Parathyroid adenoma (tissue), 2 donors: ENCODE measurements around the gene NDRG3.

Source experiments
- H2AFZ ChIP-seq: fragments of 300-600 bp; sonication (generic); one replicate; pipeline ENCODE4 v1.7.0; 2017; ENCODE audit warnings: antibody characterized with exemption, mild to moderate bottlenecking
- H3K27ac ChIP-seq: fragments of 300-600 bp; sonication (generic); one replicate; pipeline ENCODE4 v1.7.0; 2017
- H3K27me3 ChIP-seq: fragments of 300-600 bp; sonication (generic); one replicate; pipeline ENCODE4 v1.7.0; 2017; ENCODE audit warnings: low read length; ENCODE audit not compliant: control insufficient read depth, insufficient read depth
- H3K36me3 ChIP-seq: fragments of 300-600 bp; sonication (generic); one replicate; pipeline ENCODE4 v1.7.0; 2017; ENCODE audit warnings: low read length; ENCODE audit not compliant: control insufficient read depth, insufficient read depth
- H3K4me1 ChIP-seq: fragments of 300-600 bp; sonication (generic); one replicate; pipeline ENCODE4 v1.7.0; 2017; ENCODE audit warnings: control low read depth
- H3K4me2 ChIP-seq: fragments of 300-600 bp; sonication (generic); one replicate; pipeline ENCODE4 v1.7.0; 2017; ENCODE audit warnings: low read length
- H3K4me3 ChIP-seq: fragments of 300-600 bp; sonication (generic); one replicate; pipeline ENCODE4 v1.7.0; 2017; ENCODE audit warnings: low read depth, low read length
- H3K79me2 ChIP-seq: fragments of 300-600 bp; sonication (generic); one replicate; pipeline ENCODE4 v1.7.0; 2017; ENCODE audit warnings: control low read depth
- H3K9ac ChIP-seq: fragments of 300-600 bp; sonication (generic); one replicate; pipeline ENCODE4 v1.7.0; 2017; ENCODE audit warnings: mild to moderate bottlenecking
- H3K9me3 ChIP-seq: fragments of 300-600 bp; sonication (generic); one replicate; pipeline ENCODE4 v1.7.0; 2017; ENCODE audit warnings: low read length; ENCODE audit not compliant: control insufficient read depth
- CTCF ChIP-seq: fragments of 300-600 bp; sonication (generic); IDR thresholded peaks from one replicate; pipeline ENCODE4 v1.7.0; 2017; ENCODE audit warnings: antibody characterized with exemption, mild to moderate bottlenecking
- donor health status: primary hyperparathyroidism.

NDRG3 gene

GRCh38 chr20:36745927-36746659 is at the start of gene NDRG3:
Gene NDRG3, minus strand, starts transcription at chr20:36746090. Its CDS starts 24,355 bp downstream, at chr20:36721735.
- peak within 1 kb of the TSS; percentile 8 for H3K9ac ChIP-seq
- peak within 1 kb of the TSS; percentile 77 for H3K4me3 ChIP-seq
- H3K4me1 ChIP-seq = peaks cover 4% of the 10 kb centered on the region
- H3K4me2 ChIP-seq = peak within 1 kb of the TSS; percentile 99
- H3K9me3 ChIP-seq = no peaks in the 10 kb centered on the region
- no peaks in the 10 kb centered on the region for H3K36me3 ChIP-seq
- H3K27me3 ChIP-seq = no peaks in the 10 kb centered on the region
- no peaks in the 10 kb centered on the region for H3K79me2 ChIP-seq
- H3K27ac ChIP-seq = peak within 1 kb of the TSS; percentile 58
- no peak for TF ChIP-seq CTCF
- H2AFZ ChIP-seq = peak within 1 kb of the TSS; percentile 91

- H3K4me2 ChIP-seq = no peak overlapping the region
- H3K9ac ChIP-seq = no peak overlapping the region
- no peak overlapping the region for H3K4me3 ChIP-seq
- TF ChIP-seq CTCF = no peak
- no peak overlapping the region for H3K27ac ChIP-seq
- H3K79me2 ChIP-seq = no peaks in the 10 kb centered on the region
- no peaks in the 10 kb centered on the region for H3K36me3 ChIP-seq
- H3K4me1 ChIP-seq = no peaks in the 10 kb centered on the region
- no peaks in the 10 kb centered on the region for H3K9me3 ChIP-seq
- H3K27me3 ChIP-seq = no peaks in the 10 kb centered on the region
- H2AFZ ChIP-seq = no peak overlapping the region
These were observed 48.2 kb upstream of the NDRG3 start for GRCh38 chr20:36794116-36794474.

DNA sequence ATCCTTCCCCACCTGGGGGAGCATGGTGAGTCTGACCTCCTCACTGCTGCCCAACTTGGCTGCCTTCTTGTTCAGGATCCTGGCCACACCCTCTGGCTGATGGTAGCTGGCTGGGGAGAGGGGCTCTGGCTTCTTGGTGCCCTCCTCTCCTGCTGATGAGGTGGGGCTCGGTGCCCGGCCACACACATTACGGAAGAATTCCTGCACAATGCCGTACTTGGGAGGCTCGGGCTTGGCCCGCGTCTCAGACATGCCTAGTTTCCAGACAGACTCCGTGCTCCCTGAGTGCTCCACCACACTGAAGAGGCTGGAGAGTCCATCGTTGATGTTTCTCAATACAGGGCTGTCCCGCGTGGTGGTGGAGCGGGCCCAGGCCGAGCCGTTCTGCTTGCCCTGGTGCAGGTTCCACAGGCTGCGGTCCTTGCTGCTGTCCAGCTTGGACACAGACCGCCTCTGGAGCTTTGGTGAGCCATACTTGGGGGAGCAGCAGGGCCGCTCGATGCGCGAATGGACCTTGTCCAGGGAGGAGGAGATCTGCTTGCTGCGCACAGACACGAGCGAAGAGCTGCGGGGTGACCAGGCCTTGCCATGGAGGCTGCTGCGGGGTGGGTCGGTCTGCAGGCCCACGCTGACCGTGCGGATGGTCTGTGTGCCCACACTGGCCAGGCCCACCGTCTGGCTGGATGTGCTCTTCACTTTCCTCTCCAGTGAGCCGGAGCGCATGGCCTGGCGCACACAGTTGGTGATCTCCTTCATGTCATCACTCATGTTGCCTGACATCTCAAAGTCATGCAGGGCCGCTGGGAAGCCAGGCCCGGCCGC is 47.6 kb upstream of the NDRG3 start:
- Histone ChIP-seq H3K36me3 (no peaks in the 10 kb centered on the region), H3K79me2 (no peaks in the 10 kb centered on the region), H3K4me3 (no peak overlapping the region), H3K4me2 (no peak overlapping the region), H3K9me3 (no peaks in the 10 kb centered on the region), H3K27me3 (no peaks in the 10 kb centered on the region), H3K9ac (no peak overlapping the region), H2AFZ (no peak overlapping the region), H3K4me1 (no peaks in the 10 kb centered on the region), H3K27ac (no peak overlapping the region)
- no peak for TF ChIP-seq CTCF

DNA sequence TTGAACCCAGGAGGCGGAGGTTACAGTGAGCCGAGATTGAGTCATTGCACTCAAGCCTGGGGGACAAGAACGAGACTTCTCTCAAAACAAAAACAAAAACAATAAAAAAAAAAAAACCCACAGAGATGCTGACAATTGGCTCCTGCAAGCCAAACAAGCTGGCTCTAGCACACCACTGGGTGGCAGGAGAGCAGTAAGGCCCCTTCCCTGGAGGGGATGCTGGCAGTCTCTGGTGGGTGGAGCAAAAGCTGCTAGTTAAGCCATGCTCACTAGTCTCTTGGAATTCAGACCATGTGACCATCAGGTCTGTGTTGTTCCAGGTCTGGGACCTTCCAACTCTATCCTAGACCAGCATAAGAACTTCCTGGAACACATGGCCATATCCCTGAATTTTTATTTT is 46.5 kb upstream of the NDRG3 start:
- Histone ChIP-seq H2AFZ (no peak overlapping the region), H3K4me2 (no peak overlapping the region), H3K9me3 (no peaks in the 10 kb centered on the region), H3K27ac (no peak overlapping the region), H3K4me3 (no peak overlapping the region), H3K27me3 (no peaks in the 10 kb centered on the region), H3K4me1 (no peaks in the 10 kb centered on the region), H3K9ac (no peak overlapping the region), H3K79me2 (no peaks in the 10 kb centered on the region), H3K36me3 (no peaks in the 10 kb centered on the region)
- TF ChIP-seq CTCF = peak; percentile 22
